HG03354 (cell line): Measurements from ENCODE around the gene LCE2A.
"Not testable (repeated sequence)": the region's sequence is repeated elsewhere in the genome, so short reads cannot be mapped to it uniquely, and the experiment has no call there.

Experiments
- ATAC-seq: cut with Tn5 transposase; IDR thresholded peaks from one replicate; pipeline ENCODE4 v1.9.1; 2021; ENCODE audit warnings: mild to moderate bottlenecking; ENCODE audit not compliant: unreplicated experiment, poor library complexity, severe bottlenecking

LCE2A gene

GRCh38 chr1:152697701-152698600 is at the start of gene LCE2A:
Gene LCE2A (plus strand): TSS chr1:152698345. CDS start chr1:152698902, 557 bp downstream.
- ATAC-seq, result no peak

- peak; percentile 46 for ATAC-seq
These were observed 44.0 kb upstream of the LCE2A start for GRCh38 chr1:152654110-152654509.

GRCh38 chr1:152656459-152656858 is 41.7 kb upstream of the LCE2A start:
- ATAC-seq, result no peak

GRCh38 chr1:152657677-152658076 is 40.5 kb upstream of the LCE2A start:
- no peak for ATAC-seq

- no peak for ATAC-seq
These were observed 39.5 kb upstream of the LCE2A start for GRCh38 chr1:152658649-152659048.

- ATAC-seq, result no peak
These were observed 35.0 kb upstream of the LCE2A start, which contains the start of gene LCE2D for GRCh38 chr1:152663098-152663497. Gene LCE2D (plus strand): TSS chr1:152663380. CDS start chr1:152664106, 726 bp downstream.

- not testable (repeated sequence) for ATAC-seq
These were observed 32.0 kb upstream of the LCE2A start for GRCh38 chr1:152666171-152666570.

- no peak for ATAC-seq
These were observed 30.5 kb upstream of the LCE2A start for GRCh38 chr1:152667648-152668047.

GRCh38 chr1:152673016-152673415 is 25.1 kb upstream of the LCE2A start:
- ATAC-seq, result no peak

GRCh38 chr1:152674983-152675382 is 23.2 kb upstream of the LCE2A start, which contains the start of gene LCE2C:
Gene LCE2C (plus strand): TSS chr1:152675279. CDS start chr1:152676016, 737 bp downstream.
- ATAC-seq, result not testable (repeated sequence)

GRCh38 chr1:152679459-152679858 is 18.7 kb upstream of the LCE2A start:
- no peak for ATAC-seq

- ATAC-seq, result no peak
These were observed 16.5 kb upstream of the LCE2A start for GRCh38 chr1:152681616-152682015.

GRCh38 chr1:152683846-152684245 is 14.3 kb upstream of the LCE2A start:
- no peak for ATAC-seq

- ATAC-seq, result not testable (repeated sequence)
These were observed 12.3 kb upstream of the LCE2A start, which contains the start of gene LCE2B for GRCh38 chr1:152685823-152686222. Gene LCE2B (plus strand): TSS chr1:152686123. CDS start chr1:152686844, 721 bp downstream.

- ATAC-seq, result no peak
These were observed 1.6 kb downstream of the LCE2A start for GRCh38 chr1:152699746-152700145.

GRCh38 chr1:152707860-152708259 is 9.7 kb downstream of the LCE2A start, which contains the start of gene LCE4A:
Gene LCE4A (plus strand): TSS chr1:152708160. CDS start chr1:152709076, 916 bp downstream.
- no peak for ATAC-seq

- no peak for ATAC-seq
These were observed 20.1 kb downstream of the LCE2A start for GRCh38 chr1:152718238-152718637.

- no peak for ATAC-seq
These were observed 27.1 kb downstream of the LCE2A start for GRCh38 chr1:152725261-152725660.

- ATAC-seq, result no peak
These were observed 30.8 kb downstream of the LCE2A start for GRCh38 chr1:152728986-152729385.

GRCh38 chr1:152735648-152736047 is 37.5 kb downstream of the LCE2A start:
- ATAC-seq, result no peak

GRCh38 chr1:152737997-152738396 is 39.9 kb downstream of the LCE2A start:
- no peak for ATAC-seq
